KMS-11 (cell line): Measurements from ENCODE around the gene CDH4.
A peak's percentile ranks its signal among the peaks of the same experiment; 100 is the strongest.

Experiments used
- H2AFZ ChIP-seq: fragments of 200-600 bp; sonication (generic); 2 replicates; pipeline ENCODE4 v1.6.1; 2016; ENCODE audit warnings: antibody characterized with exemption, mixed run types, low read depth
- H3K27ac ChIP-seq: fragments of 200-600 bp; sonication (generic); 2 replicates; pipeline ENCODE4 v1.6.1; 2016; ENCODE audit warnings: mild to moderate bottlenecking, mixed run types
- H3K27me3 ChIP-seq: fragments of 200-600 bp; sonication (generic); 2 replicates; pipeline ENCODE4 v1.6.1; 2017; ENCODE audit warnings: mild to moderate bottlenecking, low read depth, mixed run types, moderate library complexity; ENCODE audit not compliant: insufficient read depth
- H3K36me3 ChIP-seq: fragments of 200-600 bp; sonication (generic); 2 replicates; pipeline ENCODE4 v1.6.1; 2017; ENCODE audit warnings: mild to moderate bottlenecking, mixed run types; ENCODE audit not compliant: insufficient read depth
- H3K4me1 ChIP-seq: fragments of 200-600 bp; sonication (generic); 2 replicates; pipeline ENCODE4 v1.6.1; 2016; ENCODE audit warnings: mild to moderate bottlenecking, low read depth, mixed run types; ENCODE audit not compliant: poor library complexity, severe bottlenecking
- H3K4me2 ChIP-seq: fragments of 200-600 bp; sonication (generic); 2 replicates; pipeline ENCODE4 v1.7.0; 2016; ENCODE audit warnings: mild to moderate bottlenecking, mixed run types
- H3K4me3 ChIP-seq: fragments of 200-600 bp; sonication (generic); IDR thresholded peaks from 2 replicates; pipeline ENCODE4 v1.6.1; 2017; ENCODE audit warnings: low read depth, low read length, mixed read lengths; ENCODE audit not compliant: insufficient read depth
- H3K79me2 ChIP-seq: fragments of 200-600 bp; sonication (generic); 2 replicates; pipeline ENCODE4 v1.6.1; 2016; ENCODE audit warnings: low read depth, mixed run types; ENCODE audit not compliant: insufficient read depth
- H3K9ac ChIP-seq: fragments of 200-600 bp; sonication (generic); 2 replicates; pipeline ENCODE4 v1.6.1; 2016; ENCODE audit warnings: mild to moderate bottlenecking, mixed run types
- H4K20me1 ChIP-seq: fragments of 200-600 bp; sonication (generic); 2 replicates; pipeline ENCODE4 v1.6.1; 2016; ENCODE audit warnings: mild to moderate bottlenecking, mixed run types; ENCODE audit not compliant: insufficient read depth
- CTCF ChIP-seq: fragments of 200-600 bp; sonication (generic); conservative IDR thresholded peaks from 2 replicates; pipeline ENCODE4 v1.6.1; 2017; ENCODE audit warnings: low read depth, mild to moderate bottlenecking, antibody characterized with exemption, low read length, moderate library complexity, mixed read lengths

Gene CDH4

GRCh38 chr20:61886721-61887595, 634.9 kb downstream of the CDH4 start:
- H2AFZ ChIP-seq: no peak overlapping the region
- peak; percentile 79 for TF ChIP-seq CTCF
- no peaks in the 10 kb centered on the region for H3K79me2 ChIP-seq
- no peaks in the 10 kb centered on the region for H3K4me1 ChIP-seq
- no peaks in the 10 kb centered on the region for H3K36me3 ChIP-seq
- no peak overlapping the region for H3K4me2 ChIP-seq
- H3K9ac ChIP-seq: no peak overlapping the region
- H3K27ac ChIP-seq: no peak overlapping the region
- peaks cover 52% of the 10 kb centered on the region for H3K27me3 ChIP-seq
- no peak overlapping the region for H3K4me3 ChIP-seq
- H4K20me1 ChIP-seq: no peaks in the 10 kb centered on the region

GRCh38 chr20:61887596-61888093, 635.6 kb downstream of the CDH4 start:
- H3K4me1 ChIP-seq: no peaks in the 10 kb centered on the region
- H3K9ac ChIP-seq: no peak overlapping the region
- H2AFZ ChIP-seq: no peak overlapping the region
- H3K4me3 ChIP-seq: no peak overlapping the region
- H3K4me2 ChIP-seq: no peak overlapping the region
- H4K20me1 ChIP-seq: no peaks in the 10 kb centered on the region
- H3K79me2 ChIP-seq: no peaks in the 10 kb centered on the region
- TF ChIP-seq CTCF: peak; percentile 23; the same call in 1 of the 2 replicates
- H3K27me3 ChIP-seq: peaks cover 46% of the 10 kb centered on the region
- H3K36me3 ChIP-seq: no peaks in the 10 kb centered on the region
- H3K27ac ChIP-seq: no peak overlapping the region

- Histone ChIP-seq H2AFZ (no peak overlapping the region), H3K79me2 (no peaks in the 10 kb centered on the region), H3K9ac (no peak overlapping the region), H3K4me3 (no peak overlapping the region), H3K4me1 (no peaks in the 10 kb centered on the region), H3K27ac (no peak overlapping the region), H3K4me2 (no peak overlapping the region), H3K36me3 (no peaks in the 10 kb centered on the region), H4K20me1 (no peaks in the 10 kb centered on the region), H3K27me3 (peaks cover 40% of the 10 kb centered on the region)
- TF ChIP-seq CTCF: no peak
Measured at GRCh38 chr20:61888101-61888865, 636.2 kb downstream of the CDH4 start.

GRCh38 chr20:61889659-61890058, 637.6 kb downstream of the CDH4 start:
- H3K4me1 ChIP-seq: no peaks in the 10 kb centered on the region
- H3K4me3 ChIP-seq: no peak overlapping the region
- H3K27me3 ChIP-seq: peaks cover 34% of the 10 kb centered on the region; the same call in 1 of the 2 replicates
- no peak overlapping the region for H3K9ac ChIP-seq
- no peak overlapping the region for H3K27ac ChIP-seq
- no peaks in the 10 kb centered on the region for H3K79me2 ChIP-seq
- H3K36me3 ChIP-seq: no peaks in the 10 kb centered on the region
- TF ChIP-seq CTCF: no peak
- no peaks in the 10 kb centered on the region for H4K20me1 ChIP-seq
- no peak overlapping the region for H3K4me2 ChIP-seq
- no peak overlapping the region for H2AFZ ChIP-seq
